ENCODE results near the gene RAB11B. TPM values are rescaled to one million over a fixed set of nuclear protein-coding genes. Genes with fewer than 3 reads are reported as not detected.
"Not testable (repeated sequence)": the region's sequence is repeated elsewhere in the genome, so short reads cannot be mapped to it uniquely, and the experiment has no call there.

Gene RAB11B
- total RNA-seq, 1 experiment from 2014 or later, result 29.7 TPM

- H4K20me1 ChIP-seq (ENCODE audit: low read length), result no peaks in the 10 kb centered on the region
- H3K9me3 ChIP-seq (ENCODE audit: low read length), result no peaks in the 10 kb centered on the region
- no peaks in the 10 kb centered on the region for H3K79me2 ChIP-seq (ENCODE audit: low read length)
- H3K9ac ChIP-seq (ENCODE audit: low read length), result no peak within 1 kb of the TSS
- H3K27me3 ChIP-seq (ENCODE audit: low read length), result no peaks in the 10 kb centered on the region
- no peaks in the 10 kb centered on the region for H3K9me2 ChIP-seq (replicated peaks; ENCODE audit: low read length)
- H3F3A ChIP-seq (ENCODE audit: low read length, unreplicated experiment), result no peaks in the 10 kb centered on the region
- peak within 1 kb of the TSS; percentile 91 for H2AFZ ChIP-seq (ENCODE audit: low read length)
- 0 out of 2 replicates have a peak, but pooled peaks cover 4% of the 10 kb centered on the region for H3K4me1 ChIP-seq (ENCODE audit: insufficient read depth, low read length)
- intact Hi-C loops (cut with micrococcal nuclease), result no loop called here
- ChIA-PET CTCF (no interaction called here), POLR2A (ENCODE audit: unreplicated experiment) (no interaction called here)
- TF ChIP-seq EZH2phosphoT487 (IDR thresholded peaks at IDR 0.05; ENCODE audit: borderline replicate concordance, low read length) (no peak), EZH2 (IDR thresholded peaks at IDR 0.05; ENCODE audit: low read length, unreplicated experiment) (no peak), CTCF (conservative IDR thresholded peaks at IDR 0.05; ENCODE audit: low read depth, low read length) (no peak)
- no TSS peak for BruUV-seq (replicated peaks)
- DNase-seq (peak; percentile 99), ATAC-seq (peak; percentile 100)
- no peak within 1 kb of the TSS for H3K27ac ChIP-seq (ENCODE audit: low read length)
- H3K4me3 ChIP-seq (ENCODE audit: low read length), result peak within 1 kb of the TSS; percentile 69
- peak within 1 kb of the TSS; percentile 88 for H3K4me2 ChIP-seq (ENCODE audit: low read length)
- H3K36me3 ChIP-seq (ENCODE audit: low read depth, low read length), result no peaks in the 10 kb centered on the region
Measured at GRCh38 chr19:8342684-8343482, 47.3 kb upstream of the RAB11B start, which contains the start of gene KANK3. TSS of gene KANK3 (minus strand) at chr19:8343262. CDS start at chr19:8337828, 5,434 bp downstream.

GRCh38 chr19:8343483-8343844, 46.7 kb upstream of the RAB11B start:
- DNase-seq, result no peak
- Histone ChIP-seq H3K9ac (ENCODE audit: low read length) (no peak overlapping the region), H3K36me3 (ENCODE audit: low read depth, low read length) (no peaks in the 10 kb centered on the region), H3K4me3 (ENCODE audit: low read length) (peak overlapping the region; percentile 69; the same call in 1 of the 2 replicates), H4K20me1 (ENCODE audit: low read length) (no peaks in the 10 kb centered on the region), H3F3A (ENCODE audit: low read length, unreplicated experiment) (no peaks in the 10 kb centered on the region), H3K9me3 (ENCODE audit: low read length) (no peaks in the 10 kb centered on the region), H3K4me1 (ENCODE audit: insufficient read depth, low read length) (0 out of 2 replicates have a peak, but pooled peaks cover 4% of the 10 kb centered on the region), H3K27ac (ENCODE audit: low read length) (no peak overlapping the region), H2AFZ (ENCODE audit: low read length) (peak overlapping the region; percentile 91), H3K4me2 (ENCODE audit: low read length) (peak overlapping the region; percentile 88), H3K9me2 (replicated peaks; ENCODE audit: low read length) (no peaks in the 10 kb centered on the region), H3K79me2 (ENCODE audit: low read length) (no peaks in the 10 kb centered on the region), H3K27me3 (ENCODE audit: low read length) (no peaks in the 10 kb centered on the region)
- TF ChIP-seq EZH2 (IDR thresholded peaks at IDR 0.05; ENCODE audit: low read length, unreplicated experiment) (no peak), CTCF (conservative IDR thresholded peaks at IDR 0.05; ENCODE audit: low read depth, low read length) (no peak), EZH2phosphoT487 (IDR thresholded peaks at IDR 0.05; ENCODE audit: borderline replicate concordance, low read length) (no peak)
- no peak for ATAC-seq
- POLR2A ChIA-PET (ENCODE audit: unreplicated experiment), result interaction anchor here (0.6 kb wide), 1 partner anchor 49 kb away, joined by 5 read pairs; no protein-coding TSS in a partner anchor
- CTCF ChIA-PET, result interaction anchor here (0.6 kb wide), 1 partner anchor 9 kb away, joined by 4 read pairs; no protein-coding TSS in a partner anchor
- intact Hi-C loops (cut with micrococcal nuclease), result no loop called here
- no TSS peak for BruUV-seq (replicated peaks)

GRCh38 chr19:8349629-8350372, 40.4 kb upstream of the RAB11B start:
- ATAC-seq; H3K79me2 ChIP-seq (ENCODE audit: low read length); H2AFZ ChIP-seq (ENCODE audit: low read length); BruUV-seq (replicated peaks); CTCF ChIA-PET; H3K9me3 ChIP-seq (ENCODE audit: low read length); POLR2A ChIA-PET (ENCODE audit: unreplicated experiment); H3K4me2 ChIP-seq (ENCODE audit: low read length); H3K4me3 ChIP-seq (ENCODE audit: low read length); H3K36me3 ChIP-seq (ENCODE audit: low read depth, low read length); H3K9ac ChIP-seq (ENCODE audit: low read length); H3K27me3 ChIP-seq (ENCODE audit: low read length); DNase-seq; H3K27ac ChIP-seq (ENCODE audit: low read length); H3K9me2 ChIP-seq (replicated peaks; ENCODE audit: low read length); H3K4me1 ChIP-seq (ENCODE audit: insufficient read depth, low read length); H3F3A ChIP-seq (ENCODE audit: low read length, unreplicated experiment); H4K20me1 ChIP-seq (ENCODE audit: low read length): not testable (repeated sequence)
- intact Hi-C loops (cut with micrococcal nuclease), result loop anchor here (5.0 to 10.0 kb wide), 2 partner anchors 108 to 235 kb away; no protein-coding TSS in a partner anchor

Measured in PC-3 (cell line).